Esophagus squamous epithelium (tissue), 5 donors: ENCODE results near the gene PLEKHJ1. TPM values are rescaled to one million over a fixed set of nuclear protein-coding genes. Genes with fewer than 3 reads are reported as not detected.

Source experiments
- DNase-seq: peaks from one replicate; lab custom pipeline; 2025; lab: John Stamatoyannopoulos, UW
- H3K27ac ChIP-seq, 4 donors: fragments of 200-600 bp; sonication (generic); one replicate each; pipeline ENCODE4 v1.5.1; 2016 to 2019; ENCODE audit warnings: mild to moderate bottlenecking in 1 of 4
- H3K27me3 ChIP-seq, 4 donors: fragments of 200-600 bp; sonication (generic); 1 replicate in 3 of 4; 2 replicates in 1 of 4; pipeline versions ENCODE4 v1.5.1 to v1.6.0; 2017 to 2021; ENCODE audit warnings: antibody characterized with exemption in 1 of 4
- H3K36me3 ChIP-seq, 3 donors: fragments of 200-600 bp; sonication (generic); one replicate each; pipeline ENCODE4 v1.5.1; 2016 to 2019
- H3K4me1 ChIP-seq, 3 donors: fragments of 200-600 bp; sonication (generic); one replicate each; pipeline ENCODE4 v1.5.1; 2017 to 2019
- H3K4me3 ChIP-seq, 4 donors: fragments of 200-600 bp; sonication (generic); 1 replicate in 3 of 4; 2 replicates in 1 of 4; pipeline ENCODE4 v1.5.1; 2016 to 2019; ENCODE audit warnings: mild to moderate bottlenecking in 2 of 4, moderate library complexity in 1 of 4
- H3K9me3 ChIP-seq, 3 donors: fragments of 200-600 bp; sonication (generic); one replicate each; pipeline ENCODE4 v1.5.1; 2016 to 2019
- POLR2A ChIP-seq, 4 donors: fragments of 450-650 bp; IDR thresholded peaks; one replicate each; pipeline ENCODE4 v1.6.1; 2017; ENCODE audit warnings: antibody characterized with exemption in 4 of 4, mild to moderate bottlenecking in 4 of 4, moderate library complexity in 3 of 4
- WGBS, 2 donors: methylation state at CpG; one replicate each; pipeline ENCODE4 v1.1.5; 2018; 5-methylcytosine and 5-hydroxymethylcytosine counted together
- intact Hi-C: fragments of 100-400 bp; cut with DNase I; formaldehyde crosslinking; loops from one replicate; pipeline ENCODE4 v1.15.0; 2022
- total RNA-seq, 4 donors: library from RNA; depleted of rRNA; stranded (reverse); fragments of >200 nt; gene quantifications; one replicate each; pipeline ENCODE4 v1.1.0, GENCODE V29; 2016
- TF ChIP-seq, protein P1 (sequence below), 6 experiments: fragments of 450-650 bp in 4 of 6; fragments of 200-600 bp in 2 of 6; sonication (generic) in 2 of 6; IDR thresholded peaks; one replicate each; pipeline ENCODE4 v1.5.1; 2016 to 2019; ENCODE audit warnings: antibody characterized with exemption in 6 of 6, mild to moderate bottlenecking in 4 of 6, moderate library complexity in 4 of 6
- donor health status: DM: yes; HTN: yes; CAD: no.

The PLEKHJ1 gene
- total RNA-seq, 4 donors from 2014 or later: 44.8 to 56.5 (median 48.8) TPM

- H3K27me3 ChIP-seq: no peaks in the 10 kb centered on the region
- peak overlapping the region in 3 of 4 donors; percentile 96 to 99 (median 99) for H3K27ac ChIP-seq
- peaks cover 43 to 88% (median 67%) of the 10 kb centered on the region in 3 donors for H3K4me1 ChIP-seq
- peak overlapping the region in 3 of 4 donors; percentile 79 to 97 (median 82) for H3K4me3 ChIP-seq
- no peak for DNase-seq
- H3K9me3 ChIP-seq: no peaks in the 10 kb centered on the region
- 51 to 75% methylated on average over 6 of the region's 6 CpGs for WGBS, 2 donors
- intact Hi-C loops: loop anchor here (2.0 to 10.0 kb wide), 2 partner anchors 33 to 83 kb away; partner anchors contain the start of gene AP3D1
- peaks cover 0 to 28% (median 5%) of the 10 kb centered on the region in 3 donors for H3K36me3 ChIP-seq
- no peak for TF ChIP-seq POLR2A (IDR thresholded peaks at IDR 0.05)
- TF ChIP-seq, protein P1, sequence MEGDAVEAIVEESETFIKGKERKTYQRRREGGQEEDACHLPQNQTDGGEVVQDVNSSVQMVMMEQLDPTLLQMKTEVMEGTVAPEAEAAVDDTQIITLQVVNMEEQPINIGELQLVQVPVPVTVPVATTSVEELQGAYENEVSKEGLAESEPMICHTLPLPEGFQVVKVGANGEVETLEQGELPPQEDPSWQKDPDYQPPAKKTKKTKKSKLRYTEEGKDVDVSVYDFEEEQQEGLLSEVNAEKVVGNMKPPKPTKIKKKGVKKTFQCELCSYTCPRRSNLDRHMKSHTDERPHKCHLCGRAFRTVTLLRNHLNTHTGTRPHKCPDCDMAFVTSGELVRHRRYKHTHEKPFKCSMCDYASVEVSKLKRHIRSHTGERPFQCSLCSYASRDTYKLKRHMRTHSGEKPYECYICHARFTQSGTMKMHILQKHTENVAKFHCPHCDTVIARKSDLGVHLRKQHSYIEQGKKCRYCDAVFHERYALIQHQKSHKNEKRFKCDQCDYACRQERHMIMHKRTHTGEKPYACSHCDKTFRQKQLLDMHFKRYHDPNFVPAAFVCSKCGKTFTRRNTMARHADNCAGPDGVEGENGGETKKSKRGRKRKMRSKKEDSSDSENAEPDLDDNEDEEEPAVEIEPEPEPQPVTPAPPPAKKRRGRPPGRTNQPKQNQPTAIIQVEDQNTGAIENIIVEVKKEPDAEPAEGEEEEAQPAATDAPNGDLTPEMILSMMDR (IDR thresholded peaks at IDR 0.05): no peak
Observed at GRCh38 chr19:2237869-2238153, 1.7 kb upstream of the PLEKHJ1 start.

GRCh38 chr19:2237051-2237868 is 1.1 kb upstream of the PLEKHJ1 start:
- Histone ChIP-seq H3K4me1 (peaks cover 42 to 88% (median 63%) of the 10 kb centered on the region in 3 donors), H3K9me3 (no peaks in the 10 kb centered on the region), H3K27me3 (no peaks in the 10 kb centered on the region), H3K27ac (peak overlapping the region; percentile 96 to 99 (median 98)), H3K4me3 (peak overlapping the region; percentile 79 to 97 (median 86)), H3K36me3 (peaks cover 0 to 28% (median 5%) of the 10 kb centered on the region in 3 donors)
- WGBS, 2 donors: 41 to 45% methylated on average over 27 to 32 of the region's 43 CpGs
- intact Hi-C loops: loop anchor here (2.0 to 10.0 kb wide), 2 partner anchors 34 to 82 kb away; partner anchors contain the start of gene AP3D1
- no peak for DNase-seq
- TF ChIP-seq POLR2A (IDR thresholded peaks at IDR 0.05): no peak
- TF ChIP-seq, protein P1 (IDR thresholded peaks at IDR 0.05): no peak

DNA sequence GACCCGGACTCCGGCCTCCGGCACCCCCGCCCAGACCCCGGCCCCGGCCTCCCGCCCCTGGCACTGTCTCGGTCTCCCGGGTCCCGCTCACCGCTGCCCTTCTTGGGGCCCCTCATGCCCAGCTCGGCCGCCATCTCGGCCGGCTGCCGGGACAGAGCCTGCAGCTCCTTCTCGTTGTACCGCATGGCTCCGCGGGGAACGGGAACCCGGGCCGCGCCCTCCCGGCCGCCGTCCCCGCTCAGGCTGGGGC is 140 bp downstream of the PLEKHJ1 start:
- Histone ChIP-seq H3K27ac (peak overlapping the region; percentile 96 to 99 (median 98)), H3K4me1 (peaks cover 31 to 86% (median 51%) of the 10 kb centered on the region in 3 donors), H3K36me3 (peaks cover 2 to 39% (median 5%) of the 10 kb centered on the region in 3 donors), H3K4me3 (peak overlapping the region; percentile 79 to 97 (median 86)), H3K27me3 (no peaks in the 10 kb centered on the region), H3K9me3 (no peaks in the 10 kb centered on the region)
- intact Hi-C loops: loop anchor here (2.0 to 10.0 kb wide), 2 partner anchors 35 to 81 kb away; partner anchors contain the start of gene AP3D1
- DNase-seq: no peak
- TF ChIP-seq, protein P1 (IDR thresholded peaks at IDR 0.05): no peak
- TF ChIP-seq POLR2A (IDR thresholded peaks at IDR 0.05): peak in 3 of 4 donors; percentile 16 to 69 (median 36)
- WGBS, 2 donors: no CpG with 5 or more reads among the region's 28 CpGs

DNA sequence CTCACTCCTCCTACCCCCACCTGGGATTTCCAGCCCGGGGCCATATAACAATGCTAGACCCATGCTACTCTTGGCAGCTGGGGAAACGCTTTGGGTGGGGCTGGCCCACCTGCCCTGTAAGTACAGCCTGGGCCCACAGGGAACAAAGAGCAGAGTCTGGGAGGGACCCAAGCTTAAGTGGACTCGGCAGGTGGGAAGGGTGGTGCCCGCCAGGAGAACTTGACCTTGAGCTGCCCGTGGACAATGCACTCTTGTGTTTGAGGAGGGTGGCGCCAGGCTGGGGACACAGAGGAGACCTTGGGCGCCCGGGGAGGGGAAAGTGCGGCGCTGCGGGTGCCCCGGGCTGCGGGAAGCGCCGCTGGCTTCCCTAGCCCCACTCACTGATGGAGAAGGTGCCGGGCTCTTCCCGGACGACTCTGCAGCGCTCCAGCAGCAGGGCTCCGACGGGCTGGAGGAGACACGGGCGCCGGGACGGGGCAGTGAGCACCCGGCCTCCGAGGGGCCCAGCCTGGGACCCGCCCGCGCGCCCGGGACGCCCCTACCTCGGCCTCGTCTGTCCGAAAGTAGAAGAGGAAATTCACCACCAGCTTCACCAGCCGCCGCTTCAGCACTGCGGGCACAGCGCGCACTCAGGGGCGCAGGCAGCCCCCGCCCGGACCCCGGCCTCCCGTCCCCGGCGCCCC is 607 bp downstream of the PLEKHJ1 start:
- Histone ChIP-seq H3K27ac (peak overlapping the region; percentile 96 to 99 (median 98)), H3K4me1 (peaks cover 26 to 86% (median 47%) of the 10 kb centered on the region in 3 donors), H3K36me3 (peaks cover 5 to 44% (median 6%) of the 10 kb centered on the region in 3 donors), H3K4me3 (peak overlapping the region; percentile 79 to 97 (median 86)), H3K27me3 (no peaks in the 10 kb centered on the region), H3K9me3 (no peaks in the 10 kb centered on the region)
- intact Hi-C loops: loop anchor here (2.0 to 10.0 kb wide), 2 partner anchors 35 to 81 kb away; partner anchors contain the start of gene AP3D1
- TF ChIP-seq, protein P1 (IDR thresholded peaks at IDR 0.05): peak in 1 of 6 experiments; percentile 4
- no peak for TF ChIP-seq POLR2A (IDR thresholded peaks at IDR 0.05)
- 0 to 2% methylated on average over 1 to 8 of the region's 48 CpGs for WGBS, 2 donors
- DNase-seq: no peak
